H1 (cell line): ENCODE measurements around the gene CACNA2D3. TPM values are rescaled to one million over a fixed set of nuclear protein-coding genes. Genes with fewer than 3 reads are reported as not detected.

Experiments
- CTCF ChIA-PET: fragments of 300-600 bp; sonication (Branson Sonifier 250); formaldehyde crosslinking; loops from one replicate; lab custom pipeline; 2021; ENCODE audit not compliant: partially characterized antibody; lab: Charles Lee
- POLR2A ChIA-PET: fragments of 300-600 bp; sonication (Branson Sonifier 250); formaldehyde crosslinking; loops from one replicate; lab custom pipeline; 2021; ENCODE audit warnings: inconsistent platforms; ENCODE audit not compliant: partially characterized antibody; lab: Charles Lee
- DNase-seq, 2 experiments: peaks; one replicate each; pipeline versions ENCODE4 v3.0.0 to v3.0.0-alpha.2; 2010 to 2022; ENCODE audit warnings: low spot score in 2 of 2, low read depth in 1 of 2, mixed read lengths in 1 of 2
- FAIRE-seq: peaks from 2 replicates; lab custom pipeline; 2011; peaks lifted over from hg19 to GRCh38; lab: Jason Lieb, UNC
- H2AFZ ChIP-seq: 2 replicates; pipeline ENCODE4 v1.8.1; 2012; ENCODE audit warnings: low read length, inconsistent platforms
- H2AK5ac ChIP-seq: 2 replicates; pipeline ENCODE4 v1.6.1; 2013; ENCODE audit warnings: low read depth, low read length
- H2BK120ac ChIP-seq: replicated peaks from 2 replicates; pipeline ENCODE3; 2013; ENCODE audit warnings: low read depth, low read length, inconsistent platforms
- H2BK12ac ChIP-seq: 2 replicates; pipeline ENCODE4 v1.6.1; 2013; ENCODE audit warnings: low read depth, low read length
- H2BK15ac ChIP-seq: 2 replicates; pipeline ENCODE4 v1.6.1; 2013; ENCODE audit warnings: low read length
- H2BK20ac ChIP-seq: 2 replicates; pipeline ENCODE4 v1.6.1; 2013; ENCODE audit warnings: low read length
- H2BK5ac ChIP-seq: 2 replicates; pipeline ENCODE4 v1.6.1; 2013; ENCODE audit warnings: low read depth, low read length
- H3K14ac ChIP-seq: 2 replicates; pipeline ENCODE4 v1.6.1; 2013; ENCODE audit warnings: inconsistent platforms; ENCODE audit not compliant: insufficient read length
- H3K18ac ChIP-seq: 2 replicates; pipeline ENCODE4 v1.6.1; 2013; ENCODE audit warnings: low read length; ENCODE audit errors: extremely low read depth
- H3K23ac ChIP-seq: 2 replicates; pipeline ENCODE4 v1.6.1; 2013; ENCODE audit warnings: inconsistent platforms; ENCODE audit not compliant: insufficient read length
- H3K23me2 ChIP-seq: 2 replicates; pipeline ENCODE4 v1.6.1; 2013; ENCODE audit warnings: low read depth, low read length
- H3K27ac ChIP-seq: 2 replicates; pipeline ENCODE4 v1.6.1; 2011; ENCODE audit warnings: low read depth, low read length, inconsistent platforms
- H3K27me3 ChIP-seq, 4 experiments: replicated peaks in 1 of 4; 1 replicate in 1 of 4; 2 replicates in 3 of 4; pipeline versions ENCODE4 v1.6.1 to v1.8.1; 2011 to 2013; ENCODE audit warnings: low read length in 3 of 4, mild to moderate bottlenecking in 3 of 4, inconsistent platforms in 2 of 4, mixed read lengths in 2 of 4, moderate library complexity in 1 of 4; ENCODE audit not compliant: control insufficient read depth in 3 of 4, insufficient read depth in 3 of 4; ENCODE audit errors: extremely low read depth in 1 of 4
- H3K36me3 ChIP-seq, 4 experiments: 2 replicates each; pipeline versions ENCODE4 v1.6.1 to v1.8.1; 2011 to 2013; ENCODE audit warnings: mild to moderate bottlenecking in 4 of 4, low read length in 3 of 4, moderate library complexity in 2 of 4, control low read depth in 1 of 4, inconsistent platforms in 1 of 4; ENCODE audit not compliant: insufficient read depth in 4 of 4, control insufficient read depth in 2 of 4
- H3K4ac ChIP-seq: replicated peaks from 2 replicates; pipeline ENCODE3; 2013; ENCODE audit warnings: low read length, low read depth, mixed read lengths, inconsistent platforms; ENCODE audit not compliant: insufficient read length
- H3K4me1 ChIP-seq, 4 experiments: replicated peaks in 1 of 4; 1 replicate in 1 of 4; 2 replicates in 3 of 4; pipeline versions ENCODE4 v1.6.1 to v1.8.1; 2011 to 2013; ENCODE audit warnings: low read length in 3 of 4, inconsistent platforms in 2 of 4, mixed read lengths in 1 of 4; ENCODE audit not compliant: insufficient read depth in 4 of 4, control insufficient read depth in 3 of 4
- H3K4me2 ChIP-seq, 2 experiments: 2 replicates each; pipeline versions ENCODE4 v1.6.1 to v1.8.1; 2011 to 2013; ENCODE audit warnings: low read depth in 2 of 2, low read length in 2 of 2, control low read depth in 1 of 2, inconsistent platforms in 1 of 2, mild to moderate bottlenecking in 1 of 2; ENCODE audit not compliant: insufficient read depth in 1 of 2
- H3K4me3 ChIP-seq, 4 experiments: fragments of 200-600, 300-600 bp in 1 of 4; sonication (generic), shearing (Covaris generic), sonication (Bioruptor Twin) in 1 of 4; 2 replicates each; pipeline versions ENCODE4 v1.5.1 to v1.8.1; 2011 to 2016; ENCODE audit warnings: low read length in 4 of 4, low read depth in 3 of 4, control low read depth in 2 of 4, inconsistent platforms in 2 of 4, mild to moderate bottlenecking in 2 of 4, mixed read lengths in 1 of 4, moderate library complexity in 1 of 4; ENCODE audit not compliant: insufficient read depth in 2 of 4; ENCODE audit errors: extremely low read depth in 1 of 4
- H3K56ac ChIP-seq: replicated peaks from 2 replicates; pipeline ENCODE3; 2013; ENCODE audit warnings: low read depth, mild to moderate bottlenecking, mixed read lengths, low read length, inconsistent platforms; ENCODE audit not compliant: insufficient read length
- H3K79me1 ChIP-seq: 2 replicates; pipeline ENCODE4 v1.6.1; 2013; ENCODE audit warnings: low read depth, low read length, control low read depth
- H3K79me2 ChIP-seq, 2 experiments: 2 replicates each; pipeline versions ENCODE4 v1.6.1 to v1.8.1; 2012 to 2013; ENCODE audit warnings: low read length in 2 of 2, mild to moderate bottlenecking in 2 of 2, inconsistent platforms in 1 of 2; ENCODE audit not compliant: insufficient read depth in 2 of 2, control insufficient read depth in 1 of 2
- H3K9ac ChIP-seq, 4 experiments: replicated peaks in 1 of 4; 1 replicate in 1 of 4; 2 replicates in 3 of 4; pipeline versions ENCODE4 v1.6.1 to v1.8.1; 2011 to 2013; ENCODE audit warnings: low read depth in 3 of 4, low read length in 3 of 4, control low read depth in 2 of 4, mild to moderate bottlenecking in 2 of 4, moderate library complexity in 2 of 4, inconsistent platforms in 1 of 4; ENCODE audit errors: extremely low read depth in 1 of 4
- H3K9me3 ChIP-seq, 2 experiments: 2 replicates each; pipeline versions ENCODE4 v1.6.1 to v1.8.1; 2012 to 2013; ENCODE audit warnings: mild to moderate bottlenecking in 2 of 2, moderate library complexity in 2 of 2, control low read depth in 1 of 2, inconsistent platforms in 1 of 2, low read depth in 1 of 2, low read length in 1 of 2, mixed read lengths in 1 of 2; ENCODE audit not compliant: insufficient read depth in 2 of 2
- H4K20me1 ChIP-seq, 2 experiments: replicated peaks in 1 of 2; 2 replicates each; pipeline versions ENCODE3 to v1.8.1; 2011 to 2013; ENCODE audit warnings: inconsistent platforms in 2 of 2, low read length in 2 of 2, mild to moderate bottlenecking in 1 of 2; ENCODE audit not compliant: insufficient read depth in 2 of 2, control insufficient read depth in 1 of 2
- H4K5ac ChIP-seq: 2 replicates; pipeline ENCODE4 v1.6.1; 2013; ENCODE audit warnings: low read length, low read depth, mixed read lengths, inconsistent platforms; ENCODE audit not compliant: insufficient read length
- H4K8ac ChIP-seq: 2 replicates; pipeline ENCODE4 v1.8.0; 2013; ENCODE audit warnings: mild to moderate bottlenecking, moderate library complexity, low read length, inconsistent platforms; ENCODE audit not compliant: insufficient read depth; ENCODE audit errors: extremely low read depth
- H4K91ac ChIP-seq: replicated peaks from 2 replicates; pipeline ENCODE3; 2013; ENCODE audit warnings: low read length, mixed read lengths, inconsistent platforms; ENCODE audit not compliant: insufficient read length
- CHD1 ChIP-seq: IDR thresholded peaks from 2 replicates; pipeline ENCODE4 v1.6.1; 2012; ENCODE audit warnings: low read depth, low read length, improper control_type of control experiment
- E2F6 ChIP-seq: IDR thresholded peaks from 2 replicates; pipeline ENCODE4 v1.6.1; 2012; ENCODE audit warnings: inconsistent platforms
- JUN ChIP-seq: IDR thresholded peaks from 2 replicates; pipeline ENCODE4 v1.6.1; 2011; ENCODE audit warnings: low read depth, mild to moderate bottlenecking, improper control_type of control experiment, low read length
- POLR2A ChIP-seq, 2 experiments: IDR thresholded peaks; 1 replicate in 1 of 2; 2 replicates in 1 of 2; pipeline ENCODE4 v1.6.1; 2011; ENCODE audit warnings: low read depth in 2 of 2, low read length in 2 of 2, mild to moderate bottlenecking in 2 of 2; ENCODE audit errors: control extremely low read depth in 1 of 2
- SIX5 ChIP-seq: IDR thresholded peaks from 2 replicates; pipeline ENCODE4 v1.6.1; 2011; ENCODE audit warnings: mild to moderate bottlenecking, low read depth, low read length
- TAF7 ChIP-seq: optimal IDR thresholded peaks from 2 replicates; pipeline ENCODE3; 2011; ENCODE audit warnings: low read depth, mild to moderate bottlenecking, inconsistent platforms, low read length, moderate library complexity, borderline replicate concordance
- WGBS, 2 experiments: shearing (Covaris generic) in 1 of 2; methylation state at CpG; one replicate each; pipeline versions ENCODE4 v1.1.6 to v1.1.7; 2013 to 2015; ENCODE audit warnings: low lambda C conversion rate in 2 of 2, mixed read lengths in 2 of 2, inconsistent platforms in 1 of 2, low coverage in 1 of 2, missing lambda C conversion rate in 1 of 2; ENCODE audit not compliant: insufficient replicate concordance in 2 of 2, insufficient coverage in 1 of 2, insufficient read length in 1 of 2; ENCODE audit errors: extremely low coverage in 1 of 2, missing lambda C conversion rate in 1 of 2; 5-methylcytosine and 5-hydroxymethylcytosine counted together
- polyA plus RNA-seq, 7 experiments: library from polyadenylated mRNA; depleted of rRNA in 3 of 7; stranded (reverse) in 5 of 7; unstranded in 2 of 7; fragments of >200 nt in 5 of 7; fragments of 200-250 nt in 2 of 7; gene quantifications; 1 replicate in 5 of 7; 2 replicates in 1 of 7; 4 replicates in 1 of 7; pipeline versions ENCODE4 v1.2.1 to v1.2.3, GENCODE V29; 2011 to 2013; ENCODE audit warnings: missing spikeins in 2 of 7, mixed read lengths in 2 of 7
- total RNA-seq: library from RNA; stranded (reverse); fragmentation: NEBNext Ultra II Directional; extraction: Animal tissue kit (Norgen Biotek cat#: 25700); gene quantifications from 2 replicates; pipeline ENCODE4 v1.2.1, GENCODE V29; 2021

Gene CACNA2D3
- total and polyA plus RNA-seq, 2 of the 8 experiments (the other 6 are each of a cell fraction or from before 2014, with no cell fraction given) = 1.5 to 1.8 TPM

DNA sequence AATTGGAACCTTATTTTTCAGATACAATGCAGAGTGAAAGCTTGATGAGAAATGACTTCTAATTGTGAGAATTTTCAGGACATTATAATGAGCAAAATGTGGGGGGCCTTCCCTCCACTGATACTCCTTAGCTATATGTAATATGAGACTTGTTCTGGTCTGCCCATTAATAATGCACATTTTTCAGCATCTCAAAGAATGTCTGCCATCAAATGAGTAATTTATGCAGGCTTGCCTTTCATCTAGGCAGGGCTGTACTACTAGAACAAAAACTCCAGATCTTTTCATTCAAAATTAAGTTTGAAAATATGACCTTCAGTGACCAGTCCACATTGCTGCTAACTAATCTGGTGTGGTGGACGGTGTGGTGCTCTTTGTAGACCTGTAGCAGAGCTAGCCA lies 678.1 kb downstream of the CACNA2D3 start:
- no peak overlapping the region for H3K4ac ChIP-seq
- no peak overlapping the region for H3K23ac ChIP-seq
- H3K27me3 ChIP-seq = peaks cover 0 to 1% (median 0%) of the 10 kb centered on the region in 4 experiments; a peak in 2 of 7 replicates
- no peak overlapping the region for H3K56ac ChIP-seq
- H2BK5ac ChIP-seq = no peak overlapping the region
- no peak overlapping the region for H3K14ac ChIP-seq
- no peak overlapping the region for H2BK12ac ChIP-seq
- POLR2A ChIA-PET = interaction anchor here (0.7 kb wide), 1 partner anchor 167 kb away, joined by 3 read pairs; no protein-coding TSS in a partner anchor
- no peak overlapping the region for H2BK120ac ChIP-seq
- H4K91ac ChIP-seq = no peak overlapping the region
- H2BK20ac ChIP-seq = no peak overlapping the region
- H4K5ac ChIP-seq = no peak overlapping the region
- H4K8ac ChIP-seq = no peak overlapping the region
- no peaks in the 10 kb centered on the region for H3K23me2 ChIP-seq
- DNase-seq (no peak), FAIRE-seq (no peak)
- no peaks in the 10 kb centered on the region for H4K20me1 ChIP-seq
- H3K79me2 ChIP-seq = no peaks in the 10 kb centered on the region
- H3K4me3 ChIP-seq = no peak overlapping the region
- no peaks in the 10 kb centered on the region for H3K4me1 ChIP-seq
- no peak for TF ChIP-seq CHD1
- no peak for TF ChIP-seq SIX5
- no peak for TF ChIP-seq POLR2A (IDR thresholded peaks at IDR 0.05; ENCODE audit: control extremely low read depth in 1 of 2, low read depth in 2 of 2, low read length in 2 of 2)
- TF ChIP-seq TAF7 = no peak
- no peak for TF ChIP-seq JUN
- no peak for TF ChIP-seq E2F6
- H3K79me1 ChIP-seq = no peaks in the 10 kb centered on the region
- peaks cover 3 to 7% of the 10 kb centered on the region in 2 experiments; a peak in 2 of 4 replicates for H3K9me3 ChIP-seq
- 72% methylated on average over 1 of the region's 1 CpG; no CpG with 5 or more reads in 1 of the 2 experiments for WGBS, 2 experiments
- CTCF ChIA-PET = interaction anchor here (0.6 to 2.2 kb wide), 3 partner anchors 30 to 1980 kb away, joined by 3 to 9 read pairs (median 3); no protein-coding TSS in a partner anchor
- no peak overlapping the region for H2BK15ac ChIP-seq
- H2AFZ ChIP-seq = no peak overlapping the region
- no peak overlapping the region for H3K4me2 ChIP-seq
- H3K27ac ChIP-seq = no peak overlapping the region
- no peak overlapping the region for H2AK5ac ChIP-seq
- no peak overlapping the region for H3K9ac ChIP-seq
- no peak overlapping the region for H3K18ac ChIP-seq
- H3K36me3 ChIP-seq = no peaks in the 10 kb centered on the region; a peak in 1 of 8 replicates
